ENCODE data around the gene CA10. TPM values are rescaled to one million over a fixed set of nuclear protein-coding genes. Genes with fewer than 3 reads are reported as not detected.

The CA10 gene
- polyA plus RNA-seq, 1 donor from 2014 or later = 6.2 TPM

GRCh38 chr17:51891936-51892335 lies 266.6 kb downstream of the CA10 start:
- H3K9me2 ChIP-seq (ENCODE audit: insufficient read depth, low read length) = no peaks in the 10 kb centered on the region
- no peaks in the 10 kb centered on the region for H3K36me3 ChIP-seq (ENCODE audit: insufficient read depth, low read length)
- no peaks in the 10 kb centered on the region for H3K79me2 ChIP-seq (replicated peaks; ENCODE audit: insufficient read depth, low read length)
- no peaks in the 10 kb centered on the region for H4K20me1 ChIP-seq (ENCODE audit: insufficient read depth)
- H3K9ac ChIP-seq (ENCODE audit: low read length) = no peak overlapping the region
- no peak overlapping the region for H3K4me2 ChIP-seq (ENCODE audit: low read length)
- no peak overlapping the region for H2AFZ ChIP-seq (ENCODE audit: low read depth, low read length)
- no peak for TF ChIP-seq CTCF (IDR thresholded peaks at IDR 0.05; ENCODE audit: poor library complexity, severe bottlenecking)
- no peak for TF ChIP-seq MXI1 (conservative IDR thresholded peaks at IDR 0.05; ENCODE audit: poor library complexity, severe bottlenecking)
- no peak for TF ChIP-seq EP300 (conservative IDR thresholded peaks at IDR 0.05; ENCODE audit: poor library complexity, severe bottlenecking)
- TF ChIP-seq POLR2AphosphoS5 (IDR thresholded peaks at IDR 0.05) = no peak
- TF ChIP-seq SMC3 (conservative IDR thresholded peaks at IDR 0.05; ENCODE audit: poor library complexity) = no peak
- TF ChIP-seq REST (IDR thresholded peaks at IDR 0.05; ENCODE audit: borderline replicate concordance) = no peak
- no peak for TF ChIP-seq TAF1 (IDR thresholded peaks at IDR 0.05; ENCODE audit: low read depth)
- TF ChIP-seq EZH2 (IDR thresholded peaks at IDR 0.05; ENCODE audit: borderline replicate concordance, insufficient read depth, low read length, poor library complexity, severe bottlenecking) = no peak
- TF ChIP-seq RAD21 (conservative IDR thresholded peaks at IDR 0.05) = no peak
- no peaks in the 10 kb centered on the region for H3K27me3 ChIP-seq (ENCODE audit: insufficient read depth, low read depth, low read length)
- H3F3A ChIP-seq (ENCODE audit: insufficient read depth, low read length, poor library complexity, severe bottlenecking) = no peaks in the 10 kb centered on the region
- H3K9me3 ChIP-seq (ENCODE audit: low read length) = no peaks in the 10 kb centered on the region
- no peak overlapping the region for H3K4me3 ChIP-seq (ENCODE audit: low read length)
- H3K27ac ChIP-seq (ENCODE audit: low read length) = no peak overlapping the region

GRCh38 chr17:51890710-51891109 lies 267.8 kb downstream of the CA10 start:
- H3K4me2 ChIP-seq (ENCODE audit: low read length) = no peak overlapping the region
- H3K9me2 ChIP-seq (ENCODE audit: insufficient read depth, low read length) = no peaks in the 10 kb centered on the region
- H4K20me1 ChIP-seq (ENCODE audit: insufficient read depth) = no peaks in the 10 kb centered on the region
- TF ChIP-seq POLR2AphosphoS5 (IDR thresholded peaks at IDR 0.05) (no peak), CTCF (IDR thresholded peaks at IDR 0.05; ENCODE audit: poor library complexity, severe bottlenecking) (no peak), EZH2 (IDR thresholded peaks at IDR 0.05; ENCODE audit: borderline replicate concordance, insufficient read depth, low read length, poor library complexity, severe bottlenecking) (no peak), REST (IDR thresholded peaks at IDR 0.05; ENCODE audit: borderline replicate concordance) (no peak), RAD21 (conservative IDR thresholded peaks at IDR 0.05) (no peak), SMC3 (conservative IDR thresholded peaks at IDR 0.05; ENCODE audit: poor library complexity) (no peak), TAF1 (IDR thresholded peaks at IDR 0.05; ENCODE audit: low read depth) (no peak), EP300 (conservative IDR thresholded peaks at IDR 0.05; ENCODE audit: poor library complexity, severe bottlenecking) (peak; percentile 20)
- no peak overlapping the region for H2AFZ ChIP-seq (ENCODE audit: low read depth, low read length)
- H3K79me2 ChIP-seq (replicated peaks; ENCODE audit: insufficient read depth, low read length) = no peaks in the 10 kb centered on the region
- no peaks in the 10 kb centered on the region for H3K36me3 ChIP-seq (ENCODE audit: insufficient read depth, low read length)
- H3K9me3 ChIP-seq (ENCODE audit: low read length) = no peaks in the 10 kb centered on the region
- no peak overlapping the region for H3K4me3 ChIP-seq (ENCODE audit: low read length)
- H3K27ac ChIP-seq (ENCODE audit: low read length) = no peak overlapping the region
- H3F3A ChIP-seq (ENCODE audit: insufficient read depth, low read length, poor library complexity, severe bottlenecking) = no peaks in the 10 kb centered on the region
- H3K9ac ChIP-seq (ENCODE audit: low read length) = no peak overlapping the region
- H3K27me3 ChIP-seq (ENCODE audit: insufficient read depth, low read depth, low read length) = no peaks in the 10 kb centered on the region
